KMS-11 (cell line): ENCODE data around the gene ADIPOR1.

Source experiments
- H2AFZ ChIP-seq: fragments of 200-600 bp; sonication (generic); 2 replicates; pipeline ENCODE4 v1.6.1; 2016; ENCODE audit warnings: antibody characterized with exemption, mixed run types, low read depth
- H3K27ac ChIP-seq: fragments of 200-600 bp; sonication (generic); 2 replicates; pipeline ENCODE4 v1.6.1; 2016; ENCODE audit warnings: mild to moderate bottlenecking, mixed run types
- H3K27me3 ChIP-seq: fragments of 200-600 bp; sonication (generic); 2 replicates; pipeline ENCODE4 v1.6.1; 2017; ENCODE audit warnings: mild to moderate bottlenecking, low read depth, mixed run types, moderate library complexity; ENCODE audit not compliant: insufficient read depth
- H3K36me3 ChIP-seq: fragments of 200-600 bp; sonication (generic); 2 replicates; pipeline ENCODE4 v1.6.1; 2017; ENCODE audit warnings: mild to moderate bottlenecking, mixed run types; ENCODE audit not compliant: insufficient read depth
- H3K4me1 ChIP-seq: fragments of 200-600 bp; sonication (generic); 2 replicates; pipeline ENCODE4 v1.6.1; 2016; ENCODE audit warnings: mild to moderate bottlenecking, low read depth, mixed run types; ENCODE audit not compliant: poor library complexity, severe bottlenecking
- H3K4me2 ChIP-seq: fragments of 200-600 bp; sonication (generic); 2 replicates; pipeline ENCODE4 v1.7.0; 2016; ENCODE audit warnings: mild to moderate bottlenecking, mixed run types
- H3K4me3 ChIP-seq: fragments of 200-600 bp; sonication (generic); IDR thresholded peaks from 2 replicates; pipeline ENCODE4 v1.6.1; 2017; ENCODE audit warnings: low read depth, low read length, mixed read lengths; ENCODE audit not compliant: insufficient read depth
- H3K79me2 ChIP-seq: fragments of 200-600 bp; sonication (generic); 2 replicates; pipeline ENCODE4 v1.6.1; 2016; ENCODE audit warnings: low read depth, mixed run types; ENCODE audit not compliant: insufficient read depth
- H3K9ac ChIP-seq: fragments of 200-600 bp; sonication (generic); 2 replicates; pipeline ENCODE4 v1.6.1; 2016; ENCODE audit warnings: mild to moderate bottlenecking, mixed run types
- H4K20me1 ChIP-seq: fragments of 200-600 bp; sonication (generic); 2 replicates; pipeline ENCODE4 v1.6.1; 2016; ENCODE audit warnings: mild to moderate bottlenecking, mixed run types; ENCODE audit not compliant: insufficient read depth
- CTCF ChIP-seq: fragments of 200-600 bp; sonication (generic); conservative IDR thresholded peaks from 2 replicates; pipeline ENCODE4 v1.6.1; 2017; ENCODE audit warnings: low read depth, mild to moderate bottlenecking, antibody characterized with exemption, low read length, moderate library complexity, mixed read lengths

ADIPOR1 gene

GRCh38 chr1:202961220-202961880 lies 3.2 kb upstream of the ADIPOR1 start:
- no peak overlapping the region for H3K9ac ChIP-seq
- H4K20me1 ChIP-seq = no peaks in the 10 kb centered on the region
- no peak overlapping the region for H3K4me3 ChIP-seq
- H2AFZ ChIP-seq = no peak overlapping the region
- H3K36me3 ChIP-seq = no peaks in the 10 kb centered on the region
- H3K4me2 ChIP-seq = no peak overlapping the region
- no peak for TF ChIP-seq CTCF
- peaks cover 58% of the 10 kb centered on the region for H3K4me1 ChIP-seq
- H3K27me3 ChIP-seq = no peaks in the 10 kb centered on the region
- H3K27ac ChIP-seq = no peak overlapping the region
- H3K79me2 ChIP-seq = peaks cover 24% of the 10 kb centered on the region

- H4K20me1 ChIP-seq = no peaks in the 10 kb centered on the region
- H3K4me2 ChIP-seq = peak overlapping the region; percentile 90; the same call in 1 of the 2 replicates
- no peak overlapping the region for H3K27ac ChIP-seq
- no peak overlapping the region for H3K4me3 ChIP-seq
- no peaks in the 10 kb centered on the region for H3K27me3 ChIP-seq
- no peaks in the 10 kb centered on the region for H3K36me3 ChIP-seq
- TF ChIP-seq CTCF = no peak
- no peak overlapping the region for H3K9ac ChIP-seq
- H2AFZ ChIP-seq = no peak overlapping the region
- peaks cover 47% of the 10 kb centered on the region for H3K4me1 ChIP-seq
- H3K79me2 ChIP-seq = peaks cover 37% of the 10 kb centered on the region
Observed at GRCh38 chr1:202959276-202959620, 1.1 kb upstream of the ADIPOR1 start.

GRCh38 chr1:202958544-202959275 lies 598 bp upstream of the ADIPOR1 start:
- peak overlapping the region; percentile 80; the same call in 1 of the 2 replicates for H3K9ac ChIP-seq
- peak overlapping the region; percentile 90 for H3K4me2 ChIP-seq
- no peaks in the 10 kb centered on the region for H3K36me3 ChIP-seq
- H3K27ac ChIP-seq = no peak overlapping the region
- peaks cover 43% of the 10 kb centered on the region for H3K79me2 ChIP-seq
- peaks cover 47% of the 10 kb centered on the region for H3K4me1 ChIP-seq
- no peak for TF ChIP-seq CTCF
- no peaks in the 10 kb centered on the region for H4K20me1 ChIP-seq
- peak overlapping the region; percentile 57; the same call in 1 of the 2 replicates for H2AFZ ChIP-seq
- no peaks in the 10 kb centered on the region for H3K27me3 ChIP-seq
- no peak overlapping the region for H3K4me3 ChIP-seq

GRCh38 chr1:202956969-202957368 lies 1.1 kb downstream of the ADIPOR1 start:
- H3K4me1 ChIP-seq = peaks cover 50% of the 10 kb centered on the region

More at GRCh38 chr1:202956969-202957368, 1.1 kb downstream of the ADIPOR1 start:
- Histone ChIP-seq H3K36me3 (no peaks in the 10 kb centered on the region), H4K20me1 (no peaks in the 10 kb centered on the region), H3K27ac (no peak overlapping the region), H3K4me2 (peak overlapping the region; percentile 90), H3K79me2 (peaks cover 60% of the 10 kb centered on the region), H3K4me3 (peak overlapping the region; percentile 96), H3K9ac (no peak overlapping the region), H3K27me3 (no peaks in the 10 kb centered on the region), H2AFZ (no peak overlapping the region)
- TF ChIP-seq CTCF = no peak
